GM19328 (cell line): ENCODE results near the gene PIP4P1.
A peak's percentile ranks its signal among the peaks of the same experiment; 100 is the strongest.
"Not testable (repeated sequence)": the region's sequence is repeated elsewhere in the genome, so short reads cannot be mapped to it uniquely, and the experiment has no call there.

Source experiments
- ATAC-seq: cut with Tn5 transposase; IDR thresholded peaks from one replicate; pipeline ENCODE4 v1.9.1; 2021; ENCODE audit warnings: mild to moderate bottlenecking, moderate library complexity; ENCODE audit not compliant: unreplicated experiment

The PIP4P1 gene

GRCh38 chr14:20461225-20462141 lies at the start of gene PIP4P1:
Gene PIP4P1, minus strand, starts transcription at chr14:20461434. Its CDS starts 109 bp downstream, at chr14:20461325.
- peak; percentile 95 for ATAC-seq

DNA sequence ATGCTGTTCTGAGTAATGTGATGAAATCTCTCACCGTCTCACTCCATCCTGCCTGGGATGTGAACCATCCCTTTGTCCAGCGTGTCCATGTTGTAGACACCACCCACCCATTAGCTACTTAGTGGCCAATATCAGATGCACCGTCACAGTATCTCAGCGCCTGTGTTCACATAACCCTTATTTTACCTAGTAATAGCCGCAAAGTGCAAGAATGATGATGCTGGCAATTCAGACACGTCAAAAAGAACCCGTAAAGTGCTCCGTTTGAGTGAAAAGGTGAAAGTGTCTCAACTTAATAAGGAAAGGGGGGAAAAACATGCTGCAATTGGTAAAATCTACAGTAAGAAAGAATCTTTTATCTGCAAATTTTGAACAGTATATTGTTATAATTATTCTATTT lies 47.1 kb upstream of the PIP4P1 start:
- ATAC-seq, result no peak

DNA sequence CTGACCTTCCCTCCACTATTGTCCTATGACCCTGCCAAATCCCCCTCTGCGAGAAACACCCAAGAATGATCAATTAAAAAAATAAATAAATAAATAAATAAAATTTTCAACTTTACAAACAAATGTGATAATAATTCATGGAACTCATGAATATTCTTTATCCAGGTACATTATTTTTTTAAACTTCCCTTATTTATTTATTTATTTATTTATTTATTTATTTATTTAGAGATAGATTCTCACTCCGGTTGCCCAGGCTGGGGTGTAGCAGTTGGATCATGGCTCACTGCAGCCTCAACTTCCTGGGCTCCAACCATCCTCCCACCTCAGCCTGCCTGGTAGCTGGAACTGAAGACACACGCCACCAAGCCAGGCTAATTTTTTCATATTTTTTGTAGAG lies 46.3 kb upstream of the PIP4P1 start:
- ATAC-seq, result not testable (repeated sequence)

DNA sequence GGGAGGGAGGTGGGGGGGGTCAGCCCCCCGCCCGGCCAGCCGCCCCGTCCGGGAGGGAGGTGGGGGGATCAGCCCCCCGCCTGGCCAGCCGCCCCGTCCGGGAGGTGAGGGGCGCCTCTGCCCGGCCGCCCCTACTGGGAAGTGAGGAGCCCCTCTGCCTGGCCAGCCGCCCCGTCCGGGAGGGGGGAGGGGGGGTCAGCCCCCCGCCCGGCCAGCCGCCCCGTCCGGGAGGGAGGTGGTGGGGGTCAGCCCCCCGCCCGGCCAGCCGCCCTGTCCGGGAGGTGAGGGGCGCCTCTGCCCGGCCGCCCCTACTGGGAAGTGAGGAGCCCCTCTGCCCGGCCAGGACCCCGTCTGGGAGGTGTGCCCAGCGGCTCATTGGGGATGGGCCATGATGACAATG lies 45.5 kb upstream of the PIP4P1 start:
- not testable (repeated sequence) for ATAC-seq

DNA sequence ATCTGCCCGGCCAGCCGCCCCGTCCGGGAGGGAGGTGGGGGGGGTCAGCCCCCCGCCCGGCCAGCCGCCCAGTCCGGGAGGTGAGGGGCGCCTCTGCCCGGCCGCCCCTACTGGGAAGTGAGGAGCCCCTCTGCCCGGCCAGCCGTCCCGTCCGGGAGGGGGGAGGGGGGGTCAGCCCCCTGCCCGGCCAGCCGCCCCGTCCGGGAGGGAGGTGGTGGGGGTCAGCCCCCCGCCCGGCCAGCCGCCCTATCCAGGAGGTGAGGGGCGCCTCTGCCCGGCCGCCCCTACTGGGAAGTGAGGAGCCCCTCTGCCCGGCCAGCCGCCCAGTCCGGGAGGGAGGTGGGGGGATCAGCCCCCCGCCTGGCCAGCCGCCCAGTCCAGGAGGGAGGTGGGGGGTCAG lies 45.0 kb upstream of the PIP4P1 start:
- not testable (repeated sequence) for ATAC-seq

GRCh38 chr14:20503898-20504297 lies 42.7 kb upstream of the PIP4P1 start:
- ATAC-seq, result no peak

- ATAC-seq, result no peak
Observed at GRCh38 chr14:20501346-20501745, 40.1 kb upstream of the PIP4P1 start.

DNA sequence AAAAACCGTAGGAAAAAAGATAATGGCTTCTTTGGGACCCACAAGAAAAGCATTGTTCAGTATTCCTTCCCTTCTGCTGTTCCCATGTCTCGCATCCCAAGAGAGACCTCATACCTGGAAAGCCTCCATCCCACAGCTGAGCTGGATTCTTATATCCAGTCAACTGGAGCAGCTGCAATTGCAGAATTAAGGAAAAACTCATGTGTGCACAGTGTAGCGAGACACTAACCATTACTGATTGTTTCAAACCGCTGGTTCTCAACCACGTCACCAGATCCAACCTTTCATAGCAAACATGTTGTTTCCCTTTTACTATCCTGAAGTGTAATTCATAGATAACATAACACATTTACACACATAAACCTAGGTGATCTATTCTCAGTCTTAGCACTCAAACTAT lies 38.6 kb upstream of the PIP4P1 start:
- no peak for ATAC-seq

GRCh38 chr14:20499108-20499507 lies 37.9 kb upstream of the PIP4P1 start:
- no peak for ATAC-seq

GRCh38 chr14:20498622-20499021 lies 37.4 kb upstream of the PIP4P1 start:
- no peak for ATAC-seq

DNA sequence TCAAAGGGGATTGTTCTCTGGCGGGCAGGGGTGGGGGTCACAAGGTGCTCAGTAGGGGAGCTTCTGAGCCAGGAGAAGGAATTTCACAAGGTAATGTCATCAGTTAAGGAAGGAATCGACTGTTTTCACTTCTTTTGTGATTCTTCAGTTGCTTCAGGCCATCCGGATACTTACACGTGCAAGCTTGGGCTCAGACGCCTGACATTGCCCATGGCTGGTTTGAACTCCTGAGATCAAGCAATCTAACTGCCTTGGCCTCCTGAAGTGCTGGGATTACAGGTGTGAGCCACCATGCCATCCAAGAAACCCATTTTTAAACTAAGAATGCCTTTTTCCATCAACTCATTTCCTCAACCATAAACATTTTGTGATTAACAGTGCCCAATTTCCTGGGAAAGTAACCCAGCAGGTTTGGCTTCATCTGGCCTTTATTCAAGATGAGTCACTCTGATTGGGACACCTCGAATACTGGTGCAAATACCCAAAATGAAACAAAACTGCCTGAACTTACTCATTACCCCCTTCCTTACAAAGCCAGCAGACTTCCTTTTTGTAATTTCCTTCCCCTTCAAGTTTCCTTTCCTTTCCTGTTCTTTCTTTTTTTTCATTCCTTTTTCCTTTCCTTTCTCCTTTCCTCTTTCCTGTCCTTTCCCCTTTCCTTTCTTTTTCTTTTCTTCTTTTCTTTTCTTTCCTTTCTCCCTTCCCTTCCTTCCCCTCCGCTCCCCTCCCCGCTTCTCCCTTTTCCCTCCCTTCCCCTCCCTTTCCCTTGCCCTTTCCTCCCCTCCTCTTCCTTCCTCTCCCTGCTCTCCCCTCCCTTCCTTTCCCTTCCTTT lies 33.9 kb upstream of the PIP4P1 start:
- no peak for ATAC-seq

- no peak for ATAC-seq
Observed at GRCh38 chr14:20493634-20494033, 32.4 kb upstream of the PIP4P1 start.

- no peak for ATAC-seq
Observed at GRCh38 chr14:20492486-20492885, 31.3 kb upstream of the PIP4P1 start.

DNA sequence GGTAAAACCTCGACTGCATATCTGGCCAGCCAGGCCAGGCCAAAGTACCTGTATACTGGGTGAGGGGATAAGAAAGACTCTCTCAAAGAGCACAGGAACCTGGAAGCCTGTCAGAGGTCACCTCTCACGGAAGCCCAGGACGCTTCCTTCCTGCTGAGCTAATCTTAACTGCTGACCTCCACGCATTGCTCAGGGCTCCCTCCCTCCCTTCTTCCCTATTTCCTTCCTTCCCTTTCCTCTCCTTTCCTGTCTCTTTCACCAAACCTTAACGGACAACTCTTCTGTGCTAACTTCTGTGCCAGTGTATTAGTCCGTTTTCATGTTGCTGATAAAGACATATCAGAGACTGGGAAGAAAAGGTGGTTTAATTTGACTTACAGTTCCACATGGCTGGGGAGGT lies 29.3 kb upstream of the PIP4P1 start:
- ATAC-seq, result no peak

- no peak for ATAC-seq
Observed at GRCh38 chr14:20489093-20489994, 28.1 kb upstream of the PIP4P1 start.

- no peak for ATAC-seq
Observed at GRCh38 chr14:20487396-20487725, 26.1 kb upstream of the PIP4P1 start.

- ATAC-seq, result no peak
Observed at GRCh38 chr14:20486684-20487395, 25.6 kb upstream of the PIP4P1 start.

- ATAC-seq, result no peak
Observed at GRCh38 chr14:20485900-20486299, 24.7 kb upstream of the PIP4P1 start.

DNA sequence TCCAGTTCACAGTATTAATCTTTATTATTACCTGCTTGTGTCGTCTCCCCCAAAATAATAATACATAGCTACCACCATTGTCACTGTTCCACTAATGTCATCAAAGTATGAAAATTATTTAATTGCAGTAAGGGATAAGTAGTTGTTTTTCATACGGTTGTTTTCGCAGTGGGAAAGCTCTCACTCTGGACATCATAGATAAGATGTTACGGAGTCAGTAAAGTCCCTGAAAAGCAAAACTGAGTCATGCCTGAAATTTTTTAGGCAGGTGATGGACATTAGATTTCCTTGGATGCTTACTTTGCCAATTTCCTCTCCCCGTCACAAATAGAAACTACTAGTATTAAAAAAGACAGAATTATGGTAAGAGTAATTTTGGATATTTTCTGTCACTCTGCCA lies 21.1 kb upstream of the PIP4P1 start:
- ATAC-seq, result no peak

DNA sequence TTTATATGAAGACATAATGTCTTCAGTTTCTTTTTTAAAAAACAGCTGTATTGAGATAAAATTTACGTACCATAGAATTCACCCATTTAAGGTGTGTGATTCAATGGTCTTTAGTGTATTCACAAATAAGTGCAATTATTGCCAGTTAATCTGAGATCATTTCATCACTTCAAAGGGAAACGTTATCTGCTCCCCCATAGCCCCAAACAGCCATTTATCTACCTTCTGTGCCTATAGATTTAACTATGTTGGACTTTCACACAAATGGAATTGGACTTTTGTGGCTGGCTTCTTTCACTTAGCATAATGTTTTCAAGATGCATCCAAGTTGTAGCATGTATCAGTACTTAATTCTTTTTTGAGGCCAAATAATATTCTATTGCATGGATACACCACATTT lies 17.7 kb upstream of the PIP4P1 start:
- ATAC-seq, result no peak
